Stimulated activated CD4-positive, alpha-beta T cell treated with anti-CD3 and anti-CD28 coated beads, TNF-alpha, amount 100 ng/mL, for 1 hour (primary cell): ENCODE results near the gene CASKIN1.

Source experiments
- DNase-seq, 3 donors: peaks; one replicate each; pipeline ENCODE4 v3.0.0-alpha.2; 2020; ENCODE audit warnings: low read depth in 3 of 3, low spot score in 1 of 3

CASKIN1 gene

DNA sequence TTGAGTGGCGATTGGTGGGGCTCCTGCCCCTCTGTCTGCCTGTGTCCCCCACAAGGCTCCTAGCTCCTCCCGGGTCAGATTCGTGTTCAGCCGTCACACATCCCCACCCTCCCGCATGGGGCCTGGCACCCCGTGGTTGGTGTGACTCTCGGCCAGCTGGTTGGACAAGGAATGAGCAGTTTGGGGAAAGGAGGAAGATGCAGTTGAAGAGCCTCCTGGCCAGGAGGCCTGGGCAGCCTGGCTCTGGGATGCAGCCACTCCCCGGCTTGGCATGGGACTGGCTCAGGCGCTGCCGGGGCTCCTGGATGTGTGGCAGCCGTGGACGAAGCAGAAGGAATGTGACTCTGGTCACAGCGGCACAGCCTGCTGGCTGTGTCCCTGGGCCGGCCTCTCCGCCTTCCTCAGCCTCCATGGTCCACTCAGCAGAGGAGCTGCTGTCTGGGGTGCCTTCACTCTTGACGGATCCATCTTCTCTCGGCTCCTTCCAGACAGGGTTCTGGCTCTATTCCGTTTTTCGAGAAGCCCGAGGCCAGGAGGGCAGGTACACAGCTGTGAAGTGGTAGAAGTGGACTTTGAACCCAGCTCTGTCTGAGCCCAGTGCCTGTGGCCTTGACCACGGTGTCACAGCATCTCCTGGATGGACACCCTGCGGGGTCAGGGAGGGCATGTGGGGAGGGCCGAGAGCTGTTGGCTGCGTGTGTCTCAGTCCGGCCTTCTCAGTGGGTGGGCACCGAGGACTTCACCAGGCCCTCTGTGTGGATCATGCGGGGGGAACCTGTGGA, 38.7 kb downstream of the CASKIN1 start:
- DNase-seq = no peak

- DNase-seq = no peak
Observed at GRCh38 chr16:2156849-2157224, 39.6 kb downstream of the CASKIN1 start.

DNA sequence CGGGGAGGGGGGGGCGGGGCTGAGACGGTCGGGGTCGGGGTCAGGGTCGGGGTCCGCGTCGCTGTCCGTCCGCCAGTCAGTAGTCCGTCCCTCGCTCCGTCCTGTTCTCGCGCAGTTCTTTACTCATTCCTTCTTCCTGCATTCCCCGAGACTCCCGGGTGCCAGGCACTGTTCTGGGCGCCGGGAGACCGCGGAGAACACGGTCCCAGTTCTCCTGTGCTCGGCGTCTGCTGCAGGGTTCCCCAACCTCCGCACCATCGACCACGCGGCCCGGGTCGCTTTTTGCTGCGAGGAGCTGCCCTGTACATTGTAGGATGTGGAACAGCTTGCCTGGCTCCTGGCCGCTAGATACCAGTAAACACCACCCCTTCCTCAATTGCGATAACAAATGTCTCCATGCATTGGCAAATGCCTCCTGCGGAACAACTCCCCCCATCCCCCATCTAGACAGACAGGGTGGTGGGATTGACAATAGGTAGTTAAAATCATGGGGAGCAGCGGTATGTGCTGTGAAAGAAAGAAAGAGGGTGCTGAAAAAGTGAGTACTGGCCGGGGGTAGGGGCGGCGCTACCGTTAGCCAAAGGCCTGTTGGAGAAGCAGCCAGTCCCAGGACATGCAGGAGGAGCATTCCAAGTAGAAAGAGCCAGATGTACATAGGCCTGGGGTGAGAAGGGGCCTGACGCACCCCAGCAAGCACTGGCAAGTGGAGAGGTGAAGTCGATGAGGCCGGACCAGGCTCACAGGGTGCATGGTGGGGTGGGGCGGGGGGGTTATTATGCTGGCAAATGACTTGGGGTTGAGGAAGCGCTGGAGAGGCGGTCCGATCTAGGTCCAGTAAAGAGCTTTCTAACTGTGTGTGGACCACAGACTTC, 40.2 kb downstream of the CASKIN1 start:
- DNase-seq = no peak

GRCh38 chr16:2155091-2155950, 41.1 kb downstream of the CASKIN1 start, which contains the start of gene TRAF7:
Gene TRAF7, plus strand, starts transcription at chr16:2155782. Its CDS starts 8,139 bp downstream, at chr16:2163921.
- peak; percentile 88 to 96 (median 94) for DNase-seq

GRCh38 chr16:2154533-2155090, 41.8 kb downstream of the CASKIN1 start:
- DNase-seq = no peak

GRCh38 chr16:2152695-2153506, 43.5 kb downstream of the CASKIN1 start:
- DNase-seq = peak in 1 of 3 donors; percentile 36

GRCh38 chr16:2151188-2152091, 45.0 kb downstream of the CASKIN1 start:
- DNase-seq = no peak

GRCh38 chr16:2150418-2151187, 45.8 kb downstream of the CASKIN1 start:
- no peak for DNase-seq

DNA sequence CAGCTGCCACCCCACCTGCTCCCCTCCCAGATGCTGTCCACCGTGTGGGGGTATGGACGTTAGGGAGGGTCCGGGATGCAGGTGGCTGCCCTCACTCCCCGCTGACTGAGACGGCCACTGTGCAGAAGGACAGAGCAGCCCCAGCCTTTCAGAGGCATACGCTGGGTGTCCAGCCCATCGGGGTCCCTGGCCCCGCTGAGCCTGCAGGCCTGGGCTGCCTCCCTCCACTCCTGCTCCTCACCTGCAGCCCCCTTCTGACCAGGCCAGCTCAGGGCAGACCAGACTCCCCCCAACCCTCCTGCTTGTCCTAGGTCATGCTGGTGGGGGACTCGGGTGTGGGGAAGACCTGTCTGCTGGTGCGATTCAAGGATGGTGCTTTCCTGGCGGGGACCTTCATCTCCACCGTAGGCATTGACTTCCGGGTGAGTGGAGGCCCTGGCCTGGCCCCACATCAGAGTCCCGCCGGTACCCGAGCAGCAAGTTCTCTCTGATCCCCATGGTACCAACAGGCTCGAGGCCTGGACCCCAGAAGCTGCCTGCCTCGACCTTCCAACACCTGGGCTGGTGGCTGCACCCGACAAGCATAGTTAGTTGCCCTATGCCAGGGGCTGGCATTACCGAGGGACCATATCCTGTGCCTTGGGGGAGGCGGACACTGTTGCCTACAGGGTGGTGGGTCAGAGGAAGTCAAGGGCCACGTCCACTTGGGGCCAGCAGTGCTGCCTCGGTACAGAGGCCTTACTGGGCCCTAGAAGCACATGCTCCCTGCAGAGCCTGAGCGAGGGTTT, 46.6 kb downstream of the CASKIN1 start:
- no peak for DNase-seq

DNA sequence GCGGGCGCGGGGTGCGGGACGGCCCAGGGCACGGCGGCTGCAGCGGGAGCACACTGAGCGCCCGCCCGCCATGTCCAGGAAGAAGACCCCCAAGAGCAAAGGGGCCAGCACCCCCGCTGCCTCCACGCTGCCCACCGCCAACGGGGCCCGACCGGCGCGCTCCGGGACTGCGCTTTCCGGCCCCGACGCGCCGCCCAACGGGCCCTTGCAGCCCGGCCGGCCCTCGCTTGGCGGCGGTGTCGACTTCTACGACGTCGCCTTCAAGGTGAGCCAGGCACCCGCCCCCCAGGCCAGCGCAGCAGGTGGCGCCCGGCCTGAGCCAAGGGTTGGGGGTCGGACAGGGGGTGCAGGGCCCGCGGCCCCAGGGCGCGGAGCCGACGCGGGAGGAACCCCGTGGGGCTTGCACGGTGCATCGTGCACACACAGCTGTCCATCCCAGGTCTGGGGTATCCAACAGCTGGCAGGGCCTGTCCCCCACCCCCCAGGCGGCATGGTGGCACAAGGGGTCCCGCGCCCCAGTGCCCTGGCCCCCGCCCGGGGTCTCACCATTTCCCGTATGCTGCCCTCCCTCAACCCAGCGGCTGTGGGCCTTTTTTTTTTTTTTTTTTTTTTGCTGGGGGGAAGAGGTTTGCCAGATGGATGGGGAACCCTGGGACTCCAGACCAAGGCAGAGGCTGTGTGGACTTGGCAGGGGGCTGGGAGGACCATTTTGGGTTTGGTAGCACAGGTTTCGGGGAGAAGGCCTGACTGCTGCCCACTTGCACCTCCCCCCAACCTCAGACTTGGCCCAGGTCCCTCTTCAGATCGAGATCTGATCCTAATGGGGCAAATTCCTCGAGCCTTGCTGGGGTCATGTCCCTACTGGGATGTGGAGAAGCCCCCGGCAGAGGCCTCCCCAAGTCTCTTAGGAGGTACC, 47.4 kb downstream of the CASKIN1 start:
- DNase-seq = no peak

DNA sequence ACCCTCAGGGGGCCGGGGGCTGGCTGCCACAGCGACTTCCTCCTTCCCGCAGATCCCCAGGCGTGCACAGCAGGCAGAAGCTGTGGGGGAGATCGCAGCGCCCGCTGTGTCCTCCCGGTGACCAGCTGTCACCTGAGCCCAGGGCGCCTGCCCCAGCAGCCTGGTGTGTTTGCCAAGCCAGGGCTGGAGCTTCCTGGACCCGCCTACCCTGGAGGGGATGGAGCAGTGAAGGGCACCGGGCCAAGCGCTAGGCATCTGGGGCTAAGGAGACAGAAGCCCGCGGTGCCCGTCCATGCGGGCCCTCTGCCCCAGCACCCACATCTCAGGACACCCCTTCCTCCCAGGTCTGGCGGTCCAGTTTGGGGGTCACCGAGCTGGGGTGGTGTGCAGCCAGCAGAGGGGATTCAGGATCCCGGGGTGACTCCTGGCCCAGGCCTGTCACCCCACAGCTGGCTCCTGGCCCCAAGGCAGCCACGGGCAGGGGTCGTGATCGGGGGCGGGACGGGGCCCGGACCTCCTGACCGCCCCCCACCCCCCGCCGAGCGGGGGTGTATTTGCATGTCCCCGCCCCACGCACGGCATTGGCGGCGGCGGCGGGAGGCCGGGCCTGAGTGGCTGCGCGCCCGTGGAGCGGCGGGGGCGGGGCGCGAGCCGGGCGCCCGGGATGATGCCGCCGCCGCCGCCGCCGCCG, 48.3 kb downstream of the CASKIN1 start, which contains the start of gene RAB26:
Gene RAB26 (plus strand): TSS at position 645 of the 691 bp plus-strand sequence. CDS start 159 bp downstream, outside the sequence.
- no peak for DNase-seq

DNA sequence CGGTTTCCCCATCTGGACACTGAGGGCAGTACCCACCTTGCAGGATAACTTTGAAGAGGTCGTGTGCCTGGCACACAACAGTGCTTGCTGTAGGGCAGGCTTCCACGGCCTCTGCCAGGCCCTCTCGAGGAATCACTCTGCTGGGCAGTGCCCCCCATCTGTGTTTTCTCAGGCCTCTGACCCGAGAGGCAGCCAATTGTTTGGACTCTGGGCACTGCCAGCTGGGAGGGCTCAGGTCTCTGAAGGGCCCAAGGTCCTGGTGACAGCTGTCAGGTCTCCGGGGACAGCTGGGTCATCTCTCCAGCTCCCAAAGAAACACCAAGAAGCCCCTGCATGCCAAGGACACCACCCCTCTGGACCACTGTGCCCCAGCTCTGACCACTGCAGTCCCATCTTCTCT, 49.0 kb downstream of the CASKIN1 start:
- no peak for DNase-seq

DNA sequence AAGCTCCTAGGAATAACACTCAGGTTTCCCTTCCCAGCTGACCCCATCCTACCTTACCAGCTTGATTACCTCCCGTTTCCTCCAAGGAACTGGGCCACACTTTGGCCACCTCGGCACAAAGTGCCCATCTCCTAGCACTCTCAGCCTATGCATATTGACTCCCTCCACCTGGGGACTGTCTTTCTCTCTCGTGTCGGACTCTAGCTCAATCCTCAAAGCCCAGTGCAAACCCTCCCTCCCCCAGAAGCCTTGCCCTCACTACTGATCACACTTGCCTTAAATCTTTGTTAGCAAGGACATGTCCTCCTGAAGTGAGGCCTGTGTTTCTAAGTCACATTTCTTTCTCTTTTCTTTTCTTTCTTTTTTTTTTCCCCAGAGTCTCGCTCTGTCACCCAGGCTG, 50.6 kb downstream of the CASKIN1 start:
- DNase-seq = no peak

GRCh38 chr16:2143878-2144485, 52.4 kb downstream of the CASKIN1 start:
- no peak for DNase-seq
